NCI-H2196 treated with DMSO at 0.1 percent for 48 hours (cell line): ENCODE measurements around the gene PDPK1.
"Not testable (repeated sequence)": the region's sequence is repeated elsewhere in the genome, so short reads cannot be mapped to it uniquely, and the experiment has no call there.

Source experiments
- DNase-seq: peaks from one replicate; lab custom pipeline; 2025; ENCODE audit not compliant: unreplicated experiment; lab: John Stamatoyannopoulos, UW

The PDPK1 gene

DNA sequence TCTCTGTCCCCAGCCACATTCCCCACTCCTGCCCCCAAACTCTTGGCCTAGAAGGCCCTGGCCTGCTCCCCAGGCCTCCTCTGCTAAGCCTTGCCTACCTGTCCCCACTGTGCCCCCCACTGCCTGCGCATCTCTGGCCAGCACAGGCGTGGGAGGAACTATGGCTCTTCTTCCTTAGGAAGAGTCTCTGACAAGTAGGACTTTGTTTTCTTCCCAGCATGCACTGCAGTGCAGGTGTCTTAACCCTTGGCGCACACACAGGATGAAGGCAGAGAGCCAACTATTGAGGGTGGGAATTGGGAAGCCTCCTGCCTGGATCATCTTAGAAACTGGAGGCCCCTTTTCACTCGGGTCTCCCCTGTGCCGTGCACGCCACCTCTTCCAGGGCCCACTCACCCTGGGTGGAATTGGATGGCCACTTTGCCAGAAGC lies 14.0 kb upstream of the PDPK1 start:
- DNase-seq: no peak

DNA sequence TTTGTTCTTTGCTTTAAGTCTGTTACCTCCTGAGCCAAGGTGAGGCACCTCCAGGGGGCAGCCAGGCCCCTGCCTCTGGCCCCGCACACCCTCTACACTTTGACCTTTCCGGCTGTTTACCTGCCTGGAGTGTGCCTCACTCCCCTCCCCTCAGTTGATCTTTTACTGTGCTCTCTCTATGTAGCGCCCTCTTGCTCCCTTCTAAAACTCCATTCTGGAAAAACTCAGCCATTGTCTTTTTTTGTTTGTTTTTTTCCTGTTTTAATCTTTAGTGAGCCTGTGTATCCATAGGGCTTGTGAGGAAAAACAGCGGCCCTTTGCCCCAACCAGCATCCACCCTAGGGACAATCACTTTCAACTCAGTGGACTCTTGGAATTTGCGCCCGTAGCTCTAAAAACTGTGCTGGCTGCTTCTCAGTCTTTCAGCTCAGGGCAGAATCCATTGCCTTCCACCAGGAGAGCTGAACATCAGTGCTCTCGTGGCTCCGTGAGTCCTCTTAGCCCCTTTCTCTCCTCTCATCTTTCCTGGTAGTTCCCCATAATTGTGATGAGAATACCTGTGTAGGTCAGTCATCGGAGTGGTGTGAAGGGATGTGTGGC lies 13.4 kb upstream of the PDPK1 start:
- DNase-seq: no peak

DNA sequence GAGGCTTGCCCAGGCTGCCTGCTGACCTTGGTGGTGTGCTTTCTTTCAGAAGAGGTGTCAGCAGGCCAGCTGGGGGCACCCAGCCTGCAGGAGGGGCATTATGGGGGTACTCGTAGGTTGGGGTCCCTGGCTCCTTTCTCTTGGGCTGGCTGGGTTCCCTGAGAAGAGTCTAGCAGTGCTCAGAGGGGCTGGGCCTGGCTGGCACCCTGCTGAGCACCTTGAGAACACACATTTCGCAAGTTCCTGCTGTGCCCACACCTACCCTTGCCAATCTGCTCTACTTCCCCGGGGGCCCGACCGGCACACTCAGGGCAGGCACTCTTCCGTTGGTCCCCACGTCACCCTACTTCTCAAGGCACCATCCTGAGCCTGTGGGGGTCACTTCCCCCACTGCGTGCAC lies 11.7 kb upstream of the PDPK1 start:
- DNase-seq: no peak

DNA sequence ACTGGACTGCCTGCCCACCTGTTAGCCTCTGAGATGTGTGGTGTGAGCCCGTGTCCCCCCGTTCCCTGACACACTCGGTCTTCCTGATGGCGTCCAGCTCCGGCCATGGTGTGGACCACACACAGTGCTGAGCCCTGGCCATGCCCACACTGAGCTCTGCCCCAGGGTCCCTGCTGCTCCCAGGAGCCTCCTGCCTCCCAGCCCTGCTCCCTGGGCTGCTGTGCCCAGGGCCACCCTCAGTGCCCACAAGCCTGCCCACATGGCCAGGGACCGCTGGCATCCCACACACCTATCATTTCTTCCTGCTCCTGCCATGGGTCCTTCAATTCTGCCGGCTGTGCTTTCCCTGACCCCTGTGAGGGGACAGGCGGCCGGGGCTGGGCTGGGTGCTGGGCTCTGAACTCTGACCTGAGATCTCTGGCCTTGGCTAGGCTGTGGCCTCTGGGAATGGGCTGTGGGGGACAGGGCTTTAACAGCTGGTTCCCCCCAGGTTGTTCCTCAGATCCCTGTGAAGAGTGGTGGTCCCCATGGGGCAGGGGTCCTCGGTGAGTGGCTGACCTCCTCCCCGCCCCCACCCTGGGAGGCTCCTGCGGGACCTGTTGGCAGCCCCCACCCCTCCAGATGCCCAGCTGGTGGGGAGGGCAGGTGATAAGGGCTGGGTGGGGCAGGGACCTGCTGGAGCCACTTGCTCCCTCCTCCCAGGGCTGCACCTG lies 10.6 kb upstream of the PDPK1 start:
- DNase-seq: no peak

DNA sequence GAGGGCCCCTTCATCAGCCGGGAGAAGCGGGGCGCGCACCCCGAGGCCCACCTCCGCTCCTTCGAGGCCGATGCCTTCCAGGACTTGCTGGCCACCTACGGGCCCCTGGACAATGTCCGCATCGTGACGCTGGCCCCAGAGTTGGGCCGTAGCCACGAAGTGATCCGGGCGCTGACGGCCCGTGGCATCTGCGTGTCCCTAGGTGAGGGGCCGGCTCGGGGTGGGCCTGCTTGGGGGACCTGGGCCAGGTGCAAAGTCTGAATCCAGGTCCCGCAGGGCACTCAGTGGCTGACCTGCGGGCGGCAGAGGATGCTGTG lies 10.1 kb upstream of the PDPK1 start:
- DNase-seq: no peak

DNA sequence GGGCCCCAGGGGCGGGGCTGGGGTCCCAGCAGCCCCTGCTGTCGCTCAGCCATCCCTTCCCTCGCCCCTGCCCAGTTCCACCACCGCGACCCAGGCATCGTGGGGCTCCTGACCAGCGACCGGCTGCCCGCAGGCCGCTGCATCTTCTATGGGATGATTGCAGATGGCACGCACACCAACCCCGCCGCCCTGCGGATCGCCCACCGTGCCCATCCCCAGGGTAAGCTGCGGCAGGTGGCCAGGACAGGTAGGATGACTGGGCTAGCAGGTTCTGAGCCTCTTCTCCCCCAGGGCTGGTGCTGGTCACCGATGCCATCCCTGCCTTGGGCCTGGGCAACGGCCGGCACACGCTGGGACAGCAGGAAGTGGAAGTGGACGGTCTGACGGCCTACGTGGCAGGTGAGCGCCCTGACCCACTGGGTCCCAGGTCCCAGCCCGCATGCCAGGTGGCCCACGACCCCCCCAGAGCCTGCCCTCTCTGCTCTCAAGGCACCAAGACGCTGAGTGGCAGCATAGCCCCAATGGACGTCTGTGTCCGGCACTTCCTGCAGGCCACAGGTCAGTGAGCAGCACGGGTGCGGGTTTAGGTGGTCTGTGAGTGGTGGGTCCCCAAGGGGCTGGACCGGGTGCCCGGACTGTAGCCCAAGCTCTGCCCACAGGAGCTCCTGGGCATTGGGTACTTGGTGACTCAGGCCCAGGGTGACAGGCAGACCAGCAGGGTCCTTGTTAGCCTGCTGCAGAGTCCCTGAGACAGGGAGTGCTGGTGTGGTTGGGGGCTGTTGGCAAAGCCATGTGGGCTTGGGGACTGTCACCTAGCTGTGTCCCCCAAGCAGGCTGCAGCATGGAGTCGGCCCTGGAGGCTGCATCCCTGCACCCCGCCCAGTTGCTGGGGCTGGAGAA lies 9.4 kb upstream of the PDPK1 start:
- DNase-seq: no peak

DNA sequence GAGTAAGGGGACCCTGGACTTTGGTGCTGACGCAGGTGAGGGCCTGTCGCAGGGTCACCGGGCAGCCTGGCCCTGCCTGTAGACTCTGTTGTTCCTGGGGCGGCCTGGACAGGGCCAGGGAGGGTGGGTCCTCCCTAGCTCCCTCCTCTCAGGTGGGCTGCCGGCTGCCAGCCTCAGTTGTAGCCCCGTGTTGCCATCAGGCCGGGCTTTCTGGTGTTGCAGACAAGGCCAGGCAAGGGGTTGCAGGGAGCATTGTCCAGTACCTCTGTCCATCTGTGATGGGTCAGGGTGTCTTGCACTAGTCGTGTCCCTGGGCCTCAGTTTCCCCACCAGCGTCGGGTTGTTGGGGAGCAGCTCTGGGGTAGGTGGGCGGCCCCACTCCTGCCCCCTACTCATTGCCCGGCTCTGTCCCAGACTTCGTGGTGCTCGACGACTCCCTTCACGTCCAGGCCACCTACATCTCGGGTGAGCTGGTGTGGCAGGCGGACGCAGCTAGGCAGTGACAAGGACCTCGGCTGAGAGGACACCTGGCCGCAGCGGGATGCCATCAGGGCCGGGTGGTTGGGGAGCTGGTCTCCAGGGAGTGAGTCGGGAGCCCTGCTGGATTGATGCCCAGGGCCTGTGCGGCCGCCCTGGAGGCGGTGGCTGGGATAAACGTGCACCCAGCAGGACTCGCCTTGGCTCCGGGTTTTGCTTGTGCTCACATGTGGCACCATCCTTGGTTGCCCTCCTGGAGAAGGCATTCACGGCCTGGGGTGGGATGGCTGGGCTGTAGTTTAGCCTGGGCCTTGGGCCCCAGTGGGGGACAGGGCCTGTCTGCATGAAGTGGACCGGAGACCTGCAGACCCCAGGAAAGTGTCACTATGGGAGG lies 8.5 kb upstream of the PDPK1 start:
- no peak for DNase-seq

DNA sequence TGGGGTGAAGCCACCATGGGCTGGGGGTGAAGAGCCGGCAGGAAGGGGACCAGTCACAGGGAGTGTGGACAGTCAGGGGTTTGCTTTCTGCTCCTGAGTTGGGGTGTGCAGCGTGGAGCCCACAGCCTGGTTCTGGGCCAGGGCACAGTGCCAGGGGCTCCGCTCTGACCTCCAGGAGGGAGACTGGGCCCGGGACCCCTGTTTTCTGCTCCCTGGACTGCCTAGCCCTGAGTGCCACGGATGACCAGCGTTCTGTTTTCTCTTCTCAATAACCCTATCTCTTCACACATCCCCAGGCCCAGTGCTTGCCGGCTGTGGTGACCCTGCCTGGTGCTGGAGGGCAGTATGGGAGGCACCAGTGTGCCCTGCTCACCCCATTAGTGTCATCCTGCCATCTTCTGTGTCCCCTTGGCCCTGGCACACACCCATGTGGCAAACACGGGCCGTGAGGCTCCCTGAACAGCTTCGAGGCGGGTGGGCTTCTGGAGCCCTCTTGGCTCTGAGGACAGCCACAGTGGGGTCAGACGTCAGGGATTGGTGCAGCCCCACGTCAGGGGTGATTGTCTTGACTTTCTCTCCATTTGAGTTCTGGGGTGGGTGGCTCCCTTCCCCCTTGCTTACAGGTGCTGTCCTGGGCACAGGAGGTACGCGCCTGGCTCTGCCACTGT lies 7.7 kb upstream of the PDPK1 start:
- no peak for DNase-seq

DNA sequence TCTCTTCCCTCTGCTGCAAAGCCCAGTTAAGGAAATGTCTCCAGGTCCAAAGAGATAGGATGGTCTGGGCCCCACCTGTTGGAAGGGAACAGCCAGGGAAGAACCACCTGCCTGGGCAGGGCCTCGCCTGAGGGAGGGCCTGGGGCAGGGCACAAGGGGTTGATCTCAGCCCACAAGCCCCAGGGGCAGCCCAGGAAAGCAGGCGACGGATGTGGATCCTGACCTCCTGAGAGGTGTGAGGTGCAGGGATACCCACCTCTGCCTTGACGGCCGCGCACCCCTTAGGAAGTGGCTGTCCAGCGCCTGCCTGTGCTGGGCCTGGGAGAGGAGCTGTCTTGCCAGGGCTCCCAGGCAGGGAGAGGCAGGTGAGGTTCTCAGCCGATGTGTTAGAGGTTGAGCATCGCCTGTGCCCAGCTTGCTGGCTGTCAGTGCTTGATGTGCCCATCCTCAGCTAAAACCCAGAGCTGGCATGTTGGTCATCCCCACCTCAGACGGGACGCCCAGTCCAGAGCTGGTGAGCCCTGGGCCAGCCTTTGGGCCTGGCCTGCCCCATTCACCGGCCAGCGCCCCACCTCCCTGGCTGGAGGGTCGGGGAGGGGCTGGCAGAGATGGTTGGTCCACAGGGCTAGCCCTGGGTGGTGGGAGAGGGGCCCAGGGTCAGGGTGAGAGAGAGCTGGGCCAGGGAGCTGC lies 7.0 kb upstream of the PDPK1 start:
- DNase-seq: no peak

DNA sequence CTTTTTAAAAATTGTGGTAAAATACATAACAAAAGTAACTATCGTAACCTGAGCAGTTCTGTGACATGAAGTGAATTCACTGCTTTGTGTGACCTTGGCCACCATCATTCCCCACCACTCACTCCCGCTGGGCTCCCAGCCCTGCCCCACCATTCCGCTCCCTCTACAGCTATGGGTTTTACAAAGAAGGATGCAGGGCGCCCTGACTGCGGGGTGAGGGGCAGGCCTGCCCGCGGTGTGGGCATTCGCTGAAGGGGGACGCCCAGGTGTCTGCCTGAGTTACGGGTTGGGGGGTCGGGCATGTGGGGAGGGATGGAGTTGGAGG lies 6.5 kb upstream of the PDPK1 start, which contains the start of gene CEMP1:
Gene CEMP1 (minus strand): TSS at position 38 of the 325 bp plus-strand sequence. CDS start 335 bp downstream, outside the sequence.
- no peak for DNase-seq

DNA sequence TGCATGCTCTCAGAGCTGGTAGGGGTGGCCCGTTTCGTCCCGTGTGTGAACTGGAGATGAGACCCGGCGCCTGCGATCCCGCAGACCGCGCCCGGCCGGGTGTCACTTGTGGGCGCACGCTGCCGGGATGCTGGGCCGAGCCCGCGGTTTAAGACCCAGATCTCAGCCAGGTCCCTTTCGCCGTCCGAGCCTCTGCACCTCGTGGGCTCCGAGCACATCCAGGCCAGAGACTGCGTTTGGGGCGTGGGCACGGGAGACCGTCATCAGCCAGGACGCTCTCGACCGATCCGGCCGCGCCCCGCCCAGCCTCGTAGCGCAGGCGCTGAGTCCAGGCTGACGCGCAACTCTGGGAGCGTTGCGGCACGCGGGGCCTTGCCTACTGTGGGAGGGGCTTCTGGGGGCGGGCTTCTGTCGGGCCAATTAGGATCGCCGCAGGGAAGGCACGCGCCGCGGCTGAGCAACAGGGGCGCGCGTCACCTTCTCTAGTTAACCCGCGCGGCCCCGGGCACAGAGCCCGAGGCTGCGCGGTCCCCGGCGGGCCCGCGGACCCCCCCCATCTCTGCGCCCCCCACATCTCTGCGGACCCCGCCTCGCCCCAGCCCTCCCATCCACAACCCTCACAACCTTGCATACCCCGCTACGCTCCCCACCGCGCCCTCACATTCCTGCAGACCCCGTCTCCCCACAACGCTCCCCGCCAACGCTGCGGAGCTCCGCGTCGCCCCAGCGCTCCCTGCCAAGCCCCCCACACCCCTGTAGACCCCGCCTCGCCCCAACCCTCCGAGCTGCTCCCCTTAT lies 5.9 kb upstream of the PDPK1 start:
- DNase-seq: peak; percentile 96

DNA sequence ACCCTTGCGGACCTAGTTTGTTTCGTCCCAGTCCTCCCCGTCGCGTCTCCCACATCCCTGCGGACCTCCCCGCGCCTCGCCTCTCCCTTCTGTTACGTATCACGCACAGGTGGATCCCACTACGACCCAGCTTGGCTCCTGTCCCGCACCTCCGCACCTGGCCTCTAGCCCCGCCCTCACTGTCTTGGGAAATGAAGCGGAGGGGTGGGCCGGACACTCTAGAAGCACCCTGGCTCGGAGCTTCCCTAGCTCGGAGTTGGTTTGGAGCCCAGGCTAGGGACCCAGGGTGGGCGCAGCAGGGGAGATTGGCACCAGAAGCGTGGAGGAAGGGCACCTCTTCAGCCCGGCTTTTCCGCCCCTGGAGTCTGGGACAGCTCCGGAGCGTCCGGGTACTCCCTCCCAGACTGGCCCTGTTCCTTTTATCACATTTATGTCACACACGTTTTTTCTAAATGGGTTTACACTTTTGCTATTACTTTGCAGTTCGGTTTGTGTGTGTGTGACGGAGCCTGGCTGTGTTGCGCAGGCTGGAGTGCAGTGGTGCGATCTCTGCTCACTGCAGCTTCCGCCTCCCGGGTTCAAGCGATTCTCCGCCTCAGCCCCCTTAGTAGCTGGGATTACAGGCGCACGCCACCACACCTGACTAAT lies 5.2 kb upstream of the PDPK1 start:
- DNase-seq: peak; percentile 71

DNA sequence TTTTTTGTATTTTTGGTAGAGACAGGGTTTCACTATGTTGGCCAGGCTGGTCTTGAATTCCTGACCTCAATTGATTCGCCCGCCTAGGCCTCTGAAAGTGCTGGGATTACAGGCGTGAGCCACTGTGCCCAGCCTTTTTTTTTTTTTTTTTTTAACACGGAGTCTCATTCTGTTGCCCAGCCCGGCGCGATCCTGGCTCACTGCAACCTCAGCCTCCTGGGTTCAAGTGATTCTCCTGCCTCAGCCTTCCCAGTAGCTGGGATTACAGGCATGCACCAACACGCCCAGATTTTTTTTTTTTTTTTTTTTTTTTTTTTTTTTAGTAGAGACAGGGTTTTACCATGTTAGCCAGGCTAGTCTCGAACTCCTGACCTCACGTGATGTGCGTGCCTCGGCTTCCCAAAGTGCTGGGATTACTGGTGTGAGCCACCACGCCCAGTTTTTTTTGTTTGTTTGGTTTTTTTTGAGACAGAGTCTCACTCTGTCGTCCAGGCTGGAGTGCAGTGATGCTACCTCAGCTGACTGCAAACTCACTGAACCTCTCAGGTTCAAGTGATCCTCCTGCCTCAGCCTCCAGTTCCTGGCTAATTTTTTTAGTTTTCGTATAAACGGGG lies 4.6 kb upstream of the PDPK1 start:
- DNase-seq: not testable (repeated sequence)

DNA sequence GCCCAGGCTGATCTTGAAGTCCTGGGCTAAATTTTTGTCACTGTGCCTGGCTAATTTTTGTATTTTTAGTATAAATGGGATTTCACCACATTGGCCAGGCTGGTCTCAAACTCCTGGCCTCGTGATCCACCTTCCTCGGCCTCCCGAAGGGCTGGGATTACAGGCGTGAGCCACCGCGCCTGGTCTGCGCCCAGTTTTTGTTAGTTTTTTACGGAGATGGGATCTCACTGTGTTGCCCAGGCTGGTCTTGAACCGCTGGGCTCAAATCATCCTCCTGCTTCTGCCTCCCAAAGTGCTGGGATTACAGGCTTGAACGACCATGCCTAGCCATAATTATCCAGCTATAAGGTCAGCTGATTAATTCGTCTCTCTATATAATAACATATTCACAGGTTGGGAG lies 3.9 kb upstream of the PDPK1 start:
- DNase-seq: no peak

DNA sequence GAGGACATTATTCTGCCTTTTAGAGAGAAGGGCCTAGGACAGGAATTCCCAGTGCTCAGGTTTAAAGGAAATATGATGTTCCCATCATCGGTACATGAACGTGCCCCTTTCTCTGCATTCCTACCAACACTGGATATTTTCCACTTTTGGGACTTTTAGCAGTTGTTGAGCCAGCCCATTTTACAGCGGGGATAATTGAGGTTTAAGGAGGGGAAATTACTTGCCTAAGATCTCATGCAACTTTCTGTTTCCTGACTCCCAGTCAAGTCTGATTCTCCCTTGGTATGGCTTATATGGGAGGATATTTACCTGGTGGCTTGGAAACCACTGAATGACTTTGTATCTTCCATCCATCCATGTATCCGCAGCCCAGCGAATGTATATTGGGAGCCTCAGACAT lies 3.5 kb upstream of the PDPK1 start:
- DNase-seq: not testable (repeated sequence)

DNA sequence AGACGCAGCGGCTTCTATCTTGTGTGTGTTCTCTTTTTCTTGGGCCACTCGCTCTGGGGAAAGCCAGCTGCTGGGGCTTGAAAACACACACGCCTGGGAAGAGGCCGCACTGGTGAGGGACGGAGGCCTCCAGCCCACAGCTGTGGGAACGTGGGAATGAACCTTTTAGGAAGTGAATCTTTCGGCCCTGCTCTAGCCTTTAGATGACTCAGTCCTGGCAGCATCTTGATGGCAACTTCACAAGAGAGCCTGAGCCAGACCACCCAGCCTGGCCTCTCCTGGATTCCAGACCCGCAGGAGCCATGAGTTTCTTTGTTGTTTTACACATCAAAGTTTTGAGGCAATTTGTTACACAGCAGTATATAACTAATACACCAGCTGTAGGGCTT lies 2.2 kb upstream of the PDPK1 start:
- DNase-seq: no peak

DNA sequence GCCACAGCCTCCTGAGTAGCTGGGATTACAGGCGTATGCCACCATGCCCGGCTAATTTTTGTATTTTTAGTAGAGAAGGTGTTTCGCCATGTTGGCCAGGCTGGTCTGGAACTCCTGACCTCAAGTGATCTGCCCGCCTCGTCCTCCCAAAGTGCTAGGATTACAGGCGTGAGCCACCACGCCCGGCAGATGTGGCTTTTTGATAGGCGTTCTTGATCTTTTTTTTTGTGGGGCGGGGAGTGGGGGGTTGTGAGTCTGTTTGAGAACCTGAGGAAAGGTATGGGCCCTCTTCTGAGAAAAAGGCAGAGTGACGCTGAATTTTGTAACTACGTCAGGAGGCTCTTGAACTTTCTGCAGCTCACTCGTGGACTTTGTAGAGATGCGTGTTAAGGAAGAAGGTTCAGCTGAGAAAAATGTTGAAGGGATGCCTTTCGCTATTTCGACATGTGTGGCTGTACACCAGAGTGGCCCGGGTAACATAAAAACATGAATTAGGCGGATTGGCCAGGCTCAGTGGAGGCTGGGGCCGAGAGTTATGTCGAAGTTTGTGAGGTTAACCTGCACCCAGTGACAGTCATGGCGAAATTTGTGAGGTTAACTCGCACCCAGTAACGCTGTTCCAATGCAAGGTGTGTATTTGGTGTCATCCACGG lies 1.5 kb downstream of the PDPK1 start:
- not testable (repeated sequence) for DNase-seq
